Muscle of arm (tissue), 12 donors: ENCODE results near the gene MKRN2OS. TPM values are rescaled to one million over a fixed set of nuclear protein-coding genes. Genes with fewer than 3 reads are reported as not detected.
"Not testable (repeated sequence)": the region's sequence is repeated elsewhere in the genome, so short reads cannot be mapped to it uniquely, and the experiment has no call there.

Source experiments
- DNase-seq: peaks from one replicate; pipeline ENCODE4 v3.0.0-alpha.2; 2013
- polyA plus RNA-seq, 12 donors: library from polyadenylated mRNA; unstranded; fragments of 120-200 nt; gene quantifications; one replicate each; pipeline ENCODE4 v1.2.1, GENCODE V29; 2013; ENCODE audit not compliant: insufficient read length in 12 of 12

MKRN2OS gene
- polyA plus RNA-seq, 12 donors = 0.39 to 1.3 (median 0.62) TPM; not detected in 2

- DNase-seq = no peak
Observed at GRCh38 chr3:12562451-12562850, 17.2 kb upstream of the MKRN2OS start.

GRCh38 chr3:12561397-12561796 lies 16.1 kb upstream of the MKRN2OS start:
- no peak for DNase-seq

GRCh38 chr3:12560505-12561190 lies 15.3 kb upstream of the MKRN2OS start:
- DNase-seq = no peak

GRCh38 chr3:12559520-12559919 lies 14.2 kb upstream of the MKRN2OS start:
- no peak for DNase-seq

- no peak for DNase-seq
Observed at GRCh38 chr3:12558706-12559105, 13.4 kb upstream of the MKRN2OS start.

GRCh38 chr3:12557473-12558100 lies 12.3 kb upstream of the MKRN2OS start:
- DNase-seq = peak; percentile 13

- peak; percentile 92 for DNase-seq
Observed at GRCh38 chr3:12556690-12557472, 11.6 kb upstream of the MKRN2OS start, which contains the start of gene MKRN2. Gene MKRN2 (plus strand): TSS chr3:12557087. CDS start chr3:12557151, 64 bp downstream.

GRCh38 chr3:12556314-12556689 lies 11.0 kb upstream of the MKRN2OS start:
- DNase-seq = no peak

- DNase-seq = peak; percentile 25
Observed at GRCh38 chr3:12553921-12554391, 8.7 kb upstream of the MKRN2OS start.

- DNase-seq = no peak
Observed at GRCh38 chr3:12549971-12550760, 4.9 kb upstream of the MKRN2OS start.

- no peak for DNase-seq
Observed at GRCh38 chr3:12544652-12545472, 437 bp downstream of the MKRN2OS start.

- not testable (repeated sequence) for DNase-seq
Observed at GRCh38 chr3:12543497-12543896, 1.8 kb downstream of the MKRN2OS start.

- no peak for DNase-seq
Observed at GRCh38 chr3:12541625-12542024, 3.7 kb downstream of the MKRN2OS start.

- DNase-seq = no peak
Observed at GRCh38 chr3:12536423-12536822, 8.9 kb downstream of the MKRN2OS start.

GRCh38 chr3:12532182-12532581 lies 13.1 kb downstream of the MKRN2OS start:
- no peak for DNase-seq

GRCh38 chr3:12527757-12528143 lies 17.5 kb downstream of the MKRN2OS start:
- DNase-seq = no peak

- no peak for DNase-seq
Observed at GRCh38 chr3:12522721-12523120, 22.6 kb downstream of the MKRN2OS start.

GRCh38 chr3:12521010-12521409 lies 24.3 kb downstream of the MKRN2OS start:
- DNase-seq = no peak

GRCh38 chr3:12518261-12519028 lies 26.9 kb downstream of the MKRN2OS start:
- no peak for DNase-seq

- DNase-seq = no peak
Observed at GRCh38 chr3:12516873-12517272, 28.4 kb downstream of the MKRN2OS start.
